Measurements from ENCODE around the gene LSM6. TPM values are rescaled to one million over a fixed set of nuclear protein-coding genes. Genes with fewer than 3 reads are reported as not detected.

Gene LSM6
- total RNA-seq, 1 donor = 17.0 TPM

GRCh38 chr4:146238107-146238506 lies 62.6 kb downstream of the LSM6 start:
- Histone ChIP-seq H3K27me3 (ENCODE audit: insufficient read depth, low read length) (no peaks in the 10 kb centered on the region), H2AFZ (ENCODE audit: low read length) (no peak overlapping the region), H3K9me3 (ENCODE audit: low read depth, low read length) (no peaks in the 10 kb centered on the region), H3K4me1 (ENCODE audit: insufficient read depth, low read length) (peaks cover 15% of the 10 kb centered on the region), H3K36me3 (ENCODE audit: insufficient read depth, low read length) (no peaks in the 10 kb centered on the region), H3K27ac (ENCODE audit: low read depth, low read length) (no peak overlapping the region), H3K4me2 (ENCODE audit: insufficient read depth, low read length) (no peak overlapping the region), H3K79me2 (ENCODE audit: insufficient read depth, low read length) (no peaks in the 10 kb centered on the region), H3K4me3 (ENCODE audit: insufficient read depth, low read length) (no peak overlapping the region), H4K20me1 (ENCODE audit: insufficient read depth, low read length) (no peaks in the 10 kb centered on the region)
- TF ChIP-seq CTCF (IDR thresholded peaks at IDR 0.05; ENCODE audit: extremely low read depth, low read depth, low read length) = no peak
- DNase-seq (ENCODE audit: insufficient read length, low spot score, missing footprints) = no peak

Other genes with a start within 250 kb of the LSM6 start
- gene ZNF827, start 236.9 kb upstream of the LSM6 start, total RNA-seq = 16.3 and 20.0 TPM in 2 replicates
- not detected in 2 replicates for gene REELD1, start 38.8 kb downstream of the LSM6 start, total RNA-seq